GM23338 (cell line): ENCODE results near the gene UNK. TPM values are rescaled to one million over a fixed set of nuclear protein-coding genes. Genes with fewer than 3 reads are reported as not detected.

Source experiments
- ATAC-seq: fragments of 200-7000 bp; cut with Tn5 transposase; 3 replicates; pipeline ENCODE4 v1.9.1; 2020
- DNase-seq: peaks from one replicate; pipeline ENCODE4 v3.0.0-alpha.2; 2015; ENCODE audit warnings: low spot score
- H2AFZ ChIP-seq: fragments of 200-600 bp; sonication (generic); 2 replicates; pipeline ENCODE4 v1.8.0; 2016; ENCODE audit warnings: antibody characterized with exemption, mild to moderate bottlenecking, moderate library complexity
- H3F3A ChIP-seq: fragments of 200-600 bp; sonication (generic); replicated peaks from 2 replicates; pipeline ENCODE4 v1.8.0; 2017; ENCODE audit warnings: antibody characterized with exemption, mixed run types, low read depth
- H3K27ac ChIP-seq: fragments of 200-600 bp; sonication (generic); 2 replicates; pipeline ENCODE4 v1.6.1; 2016; ENCODE audit warnings: low read depth
- H3K27me3 ChIP-seq: fragments of 200-600 bp; sonication (generic); 2 replicates; pipeline ENCODE4 v1.8.0; 2016; ENCODE audit warnings: mild to moderate bottlenecking, mixed run types, moderate library complexity; ENCODE audit not compliant: insufficient read depth
- H3K36me3 ChIP-seq: fragments of 200-600 bp; sonication (generic); 2 replicates; pipeline ENCODE4 v1.8.0; 2016; ENCODE audit warnings: mild to moderate bottlenecking; ENCODE audit not compliant: insufficient read depth
- H3K4me1 ChIP-seq: fragments of 200-600 bp; sonication (generic); 2 replicates; pipeline ENCODE4 v1.8.0; 2016; ENCODE audit warnings: mild to moderate bottlenecking, moderate library complexity; ENCODE audit not compliant: insufficient read depth
- H3K4me2 ChIP-seq: fragments of 200-600 bp; sonication (generic); 2 replicates; pipeline ENCODE4 v1.7.1; 2017; ENCODE audit warnings: mixed run types
- H3K4me3 ChIP-seq: fragments of 200-600 bp; sonication (generic); 2 replicates; pipeline ENCODE4 v1.6.1; 2016; ENCODE audit warnings: mixed run types
- H3K79me2 ChIP-seq: fragments of 200-600 bp; sonication (generic); replicated peaks from 2 replicates; pipeline ENCODE4 v1.8.0; 2017; ENCODE audit warnings: mild to moderate bottlenecking; ENCODE audit not compliant: insufficient read depth
- H3K9me2 ChIP-seq: fragments of 200-600 bp; sonication (generic); 2 replicates; pipeline ENCODE4 v1.8.0; 2017; ENCODE audit not compliant: insufficient read depth
- H4K20me1 ChIP-seq: fragments of 200-600 bp; sonication (generic); replicated peaks from 2 replicates; pipeline ENCODE4 v1.8.0; 2017; ENCODE audit warnings: mild to moderate bottlenecking; ENCODE audit not compliant: insufficient read depth
- H3K27ac Mint-ChIP-seq: 2 replicates; pipeline ENCODE4 v1.8.0; 2020; ENCODE audit warnings: inconsistent platforms, mild to moderate bottlenecking, moderate library complexity, mixed read lengths
- H3K27me3 Mint-ChIP-seq: 3 replicates; pipeline ENCODE4 v1.8.0; 2022; ENCODE audit warnings: low read depth, mild to moderate bottlenecking, moderate library complexity, mixed read lengths, inconsistent platforms; ENCODE audit not compliant: insufficient read depth, poor library complexity
- H3K36me3 Mint-ChIP-seq: 3 replicates; pipeline ENCODE4 v1.8.0; 2021; ENCODE audit warnings: low read depth, mild to moderate bottlenecking, inconsistent platforms, moderate library complexity, mixed read lengths
- H3K4me1 Mint-ChIP-seq: 3 replicates; pipeline ENCODE4 v1.8.0; 2020; ENCODE audit warnings: mild to moderate bottlenecking, inconsistent platforms, mixed read lengths
- H3K4me3 Mint-ChIP-seq: 3 replicates; pipeline ENCODE4 v1.8.0; 2021; ENCODE audit warnings: moderate library complexity, mild to moderate bottlenecking, inconsistent platforms, mixed read lengths
- H3K9me3 Mint-ChIP-seq: 3 replicates; pipeline ENCODE4 v1.8.0; 2020; ENCODE audit warnings: moderate library complexity, mild to moderate bottlenecking, inconsistent platforms, mixed read lengths
- CREB1 ChIP-seq: fragments of 250-450 bp; sonication (Bioruptor Pico); IDR thresholded peaks from 2 replicates; pipeline ENCODE4 v1.5.0; 2020; ENCODE audit warnings: low read depth, mild to moderate bottlenecking, moderate library complexity
- EZH2 ChIP-seq: fragments of 200-600 bp; sonication (generic); IDR thresholded peaks from one replicate; pipeline ENCODE4 v1.8.0; 2017; ENCODE audit warnings: antibody characterized with exemption, mild to moderate bottlenecking, low read depth; ENCODE audit not compliant: unreplicated experiment
- POLR2AphosphoS5 ChIP-seq: IDR thresholded peaks from 2 replicates; pipeline ENCODE4 v1.6.1; 2016; ENCODE audit warnings: antibody characterized with exemption, low read depth
- ZNF114 ChIP-seq: fragments of 250-450 bp; sonication (Bioruptor Pico); IDR thresholded peaks from 2 replicates; pipeline ENCODE4 v1.5.0; 2020; ENCODE audit warnings: mild to moderate bottlenecking, moderate library complexity
- ZNF331 ChIP-seq: fragments of 250-450 bp; sonication (Bioruptor Pico); IDR thresholded peaks from 2 replicates; pipeline ENCODE4 v1.5.0; 2020; ENCODE audit warnings: low read depth, mild to moderate bottlenecking, moderate library complexity
- polyA plus RNA-seq: library from polyadenylated mRNA; unstranded; fragments of >200 nt; fragmentation: Nextera tagmentation; extraction: Ambion mirVana; gene quantifications from 2 replicates; pipeline ENCODE4 v1.2.1, GENCODE V29; 2016
- total RNA-seq: library from RNA; depleted of rRNA; stranded (reverse); fragments of >200 nt; shearing (Covaris generic); gene quantifications from 2 replicates; pipeline ENCODE4 v1.2.3, GENCODE V29; 2014
- TF ChIP-seq, protein P1 (sequence below), 2 experiments: fragments of 200-600 bp in 1 of 2; sonication (generic) in 1 of 2; conservative IDR thresholded peaks; 2 replicates each; pipeline versions ENCODE4 v1.5.1 to v1.6.1; 2016 to 2017; ENCODE audit warnings: antibody characterized with exemption in 2 of 2, low read depth in 2 of 2, mild to moderate bottlenecking in 2 of 2, moderate library complexity in 1 of 2

Gene UNK
- total and polyA plus RNA-seq, 2 experiments from 2014 or later: 21.8 to 65.2 TPM

- TF ChIP-seq, protein P1, sequence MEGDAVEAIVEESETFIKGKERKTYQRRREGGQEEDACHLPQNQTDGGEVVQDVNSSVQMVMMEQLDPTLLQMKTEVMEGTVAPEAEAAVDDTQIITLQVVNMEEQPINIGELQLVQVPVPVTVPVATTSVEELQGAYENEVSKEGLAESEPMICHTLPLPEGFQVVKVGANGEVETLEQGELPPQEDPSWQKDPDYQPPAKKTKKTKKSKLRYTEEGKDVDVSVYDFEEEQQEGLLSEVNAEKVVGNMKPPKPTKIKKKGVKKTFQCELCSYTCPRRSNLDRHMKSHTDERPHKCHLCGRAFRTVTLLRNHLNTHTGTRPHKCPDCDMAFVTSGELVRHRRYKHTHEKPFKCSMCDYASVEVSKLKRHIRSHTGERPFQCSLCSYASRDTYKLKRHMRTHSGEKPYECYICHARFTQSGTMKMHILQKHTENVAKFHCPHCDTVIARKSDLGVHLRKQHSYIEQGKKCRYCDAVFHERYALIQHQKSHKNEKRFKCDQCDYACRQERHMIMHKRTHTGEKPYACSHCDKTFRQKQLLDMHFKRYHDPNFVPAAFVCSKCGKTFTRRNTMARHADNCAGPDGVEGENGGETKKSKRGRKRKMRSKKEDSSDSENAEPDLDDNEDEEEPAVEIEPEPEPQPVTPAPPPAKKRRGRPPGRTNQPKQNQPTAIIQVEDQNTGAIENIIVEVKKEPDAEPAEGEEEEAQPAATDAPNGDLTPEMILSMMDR (conservative IDR thresholded peaks at IDR 0.05; ENCODE audit: low read depth in 2 of 2): peak; percentile 18 to 24; a peak in 1 of 4 replicates
- TF ChIP-seq ZNF331 (no peak), ZNF114 (CRISPR knock-in tag) (0 out of 2 replicates have a peak, but pooled peaks have one; percentile 24)
- Histone ChIP-seq H3K4me3 (peak overlapping the region; percentile 53), H3K4me2 (peak overlapping the region; percentile 73), H3K27ac (no peak overlapping the region), H2AFZ (peak overlapping the region; percentile 93; the same call in 1 of the 2 replicates), H4K20me1 (no peaks in the 10 kb centered on the region), H3K36me3 (no peaks in the 10 kb centered on the region), H3K27me3 (no peaks in the 10 kb centered on the region), H3K4me1 (no peaks in the 10 kb centered on the region), H3K9me2 (no peaks in the 10 kb centered on the region), H3K79me2 (no peaks in the 10 kb centered on the region), H3F3A (peaks cover 7% of the 10 kb centered on the region; the same call in 1 of the 2 replicates)
- peak overlapping the region; percentile 55 for H3K4me3 Mint-ChIP-seq
- no peak overlapping the region for H3K27ac Mint-ChIP-seq
- DNase-seq (no peak), ATAC-seq (no peak)
- peaks cover 6% of the 10 kb centered on the region for H3K4me1 Mint-ChIP-seq
- no peaks in the 10 kb centered on the region for H3K9me3 Mint-ChIP-seq
- H3K36me3 Mint-ChIP-seq: no peaks in the 10 kb centered on the region
- peaks cover 25% of the 10 kb centered on the region for H3K27me3 Mint-ChIP-seq
These were observed 31.6 kb upstream of the UNK start for GRCh38 chr17:75752802-75753513.

GRCh38 chr17:75753514-75754377 lies 30.9 kb upstream of the UNK start:
- H3K4me3 ChIP-seq: peak overlapping the region; percentile 53

More at GRCh38 chr17:75753514-75754377, 30.9 kb upstream of the UNK start:
- Mint-ChIP-seq H3K27me3 (peaks cover 24% of the 10 kb centered on the region), H3K9me3 (no peaks in the 10 kb centered on the region), H3K36me3 (no peaks in the 10 kb centered on the region), H3K4me3 (peak overlapping the region; percentile 55; the same call in 2 of the 3 replicates), H3K27ac (no peak overlapping the region), H3K4me1 (peaks cover 8% of the 10 kb centered on the region)
- Histone ChIP-seq H3K27me3 (no peaks in the 10 kb centered on the region), H3K4me2 (peak overlapping the region; percentile 73), H3K36me3 (no peaks in the 10 kb centered on the region), H3K4me1 (no peaks in the 10 kb centered on the region), H3K9me2 (no peaks in the 10 kb centered on the region), H3F3A (peaks cover 7% of the 10 kb centered on the region; the same call in 1 of the 2 replicates), H3K27ac (no peak overlapping the region), H2AFZ (peak overlapping the region; percentile 93; the same call in 1 of the 2 replicates), H4K20me1 (no peaks in the 10 kb centered on the region), H3K79me2 (no peaks in the 10 kb centered on the region)
- peak; percentile 59 for ATAC-seq
- peak; percentile 92 for DNase-seq
- TF ChIP-seq CREB1 (CRISPR knock-in tag) (peak; percentile 53), POLR2AphosphoS5 (peak; percentile 28; the same call in 1 of the 2 replicates), EZH2 (no peak)
- TF ChIP-seq, protein P1 (conservative IDR thresholded peaks at IDR 0.05; ENCODE audit: low read depth in 2 of 2): peak; percentile 57 to 68
